ENCODE results near the gene TENM3.

The TENM3 gene

GRCh38 chr4:182344968-182345367, 101.8 kb downstream of the TENM3 start:
- no peak overlapping the region for H3K27ac ChIP-seq (ENCODE audit: low read depth, low read length)
- H3K9ac ChIP-seq (ENCODE audit: low read length) = no peak overlapping the region
- H3K36me3 ChIP-seq (ENCODE audit: low read length) = no peaks in the 10 kb centered on the region
- H3F3A ChIP-seq (ENCODE audit: insufficient read depth) = no peaks in the 10 kb centered on the region
- H3K27me3 ChIP-seq (ENCODE audit: low read length) = no peaks in the 10 kb centered on the region
- TF ChIP-seq, protein P1, sequence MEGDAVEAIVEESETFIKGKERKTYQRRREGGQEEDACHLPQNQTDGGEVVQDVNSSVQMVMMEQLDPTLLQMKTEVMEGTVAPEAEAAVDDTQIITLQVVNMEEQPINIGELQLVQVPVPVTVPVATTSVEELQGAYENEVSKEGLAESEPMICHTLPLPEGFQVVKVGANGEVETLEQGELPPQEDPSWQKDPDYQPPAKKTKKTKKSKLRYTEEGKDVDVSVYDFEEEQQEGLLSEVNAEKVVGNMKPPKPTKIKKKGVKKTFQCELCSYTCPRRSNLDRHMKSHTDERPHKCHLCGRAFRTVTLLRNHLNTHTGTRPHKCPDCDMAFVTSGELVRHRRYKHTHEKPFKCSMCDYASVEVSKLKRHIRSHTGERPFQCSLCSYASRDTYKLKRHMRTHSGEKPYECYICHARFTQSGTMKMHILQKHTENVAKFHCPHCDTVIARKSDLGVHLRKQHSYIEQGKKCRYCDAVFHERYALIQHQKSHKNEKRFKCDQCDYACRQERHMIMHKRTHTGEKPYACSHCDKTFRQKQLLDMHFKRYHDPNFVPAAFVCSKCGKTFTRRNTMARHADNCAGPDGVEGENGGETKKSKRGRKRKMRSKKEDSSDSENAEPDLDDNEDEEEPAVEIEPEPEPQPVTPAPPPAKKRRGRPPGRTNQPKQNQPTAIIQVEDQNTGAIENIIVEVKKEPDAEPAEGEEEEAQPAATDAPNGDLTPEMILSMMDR (IDR thresholded peaks at IDR 0.05; ENCODE audit: insufficient read depth, low read length, poor library complexity, severe bottlenecking) = no peak
- TF ChIP-seq EZH2phosphoT487 (conservative IDR thresholded peaks at IDR 0.05; ENCODE audit: low read length) = no peak
- H4K20me1 ChIP-seq (ENCODE audit: low read depth, low read length) = no peaks in the 10 kb centered on the region
- no peaks in the 10 kb centered on the region for H3K9me2 ChIP-seq (replicated peaks; ENCODE audit: insufficient read depth, low read length)
- no peak overlapping the region for H2AFZ ChIP-seq (ENCODE audit: low read depth, low read length, severe bottlenecking)
- no peaks in the 10 kb centered on the region for H3K79me2 ChIP-seq (ENCODE audit: insufficient read depth, low read length)
- H3K4me2 ChIP-seq (ENCODE audit: low read depth, low read length, poor library complexity, severe bottlenecking) = no peak overlapping the region
- no peaks in the 10 kb centered on the region for H3K9me3 ChIP-seq (ENCODE audit: insufficient read depth, low read length)
- H3K4me3 ChIP-seq (ENCODE audit: insufficient read depth, low read length, poor library complexity, severe bottlenecking) = no peak overlapping the region

GRCh38 chr4:182346250-182346649, 103.0 kb downstream of the TENM3 start:
- Histone ChIP-seq H2AFZ (ENCODE audit: low read depth, low read length, severe bottlenecking) (no peak overlapping the region), H3K27me3 (ENCODE audit: low read length) (no peaks in the 10 kb centered on the region), H3K9me3 (ENCODE audit: insufficient read depth, low read length) (no peaks in the 10 kb centered on the region), H3F3A (ENCODE audit: insufficient read depth) (no peaks in the 10 kb centered on the region), H4K20me1 (ENCODE audit: low read depth, low read length) (no peaks in the 10 kb centered on the region), H3K27ac (ENCODE audit: low read depth, low read length) (no peak overlapping the region), H3K9ac (ENCODE audit: low read length) (no peak overlapping the region), H3K4me2 (ENCODE audit: low read depth, low read length, poor library complexity, severe bottlenecking) (no peak overlapping the region), H3K36me3 (ENCODE audit: low read length) (no peaks in the 10 kb centered on the region), H3K9me2 (replicated peaks; ENCODE audit: insufficient read depth, low read length) (no peaks in the 10 kb centered on the region), H3K4me3 (ENCODE audit: insufficient read depth, low read length, poor library complexity, severe bottlenecking) (no peak overlapping the region), H3K79me2 (ENCODE audit: insufficient read depth, low read length) (no peaks in the 10 kb centered on the region)
- no peak for TF ChIP-seq EZH2phosphoT487 (conservative IDR thresholded peaks at IDR 0.05; ENCODE audit: low read length)
- TF ChIP-seq, protein P1 (IDR thresholded peaks at IDR 0.05; ENCODE audit: insufficient read depth, low read length, poor library complexity, severe bottlenecking) = no peak

DNA sequence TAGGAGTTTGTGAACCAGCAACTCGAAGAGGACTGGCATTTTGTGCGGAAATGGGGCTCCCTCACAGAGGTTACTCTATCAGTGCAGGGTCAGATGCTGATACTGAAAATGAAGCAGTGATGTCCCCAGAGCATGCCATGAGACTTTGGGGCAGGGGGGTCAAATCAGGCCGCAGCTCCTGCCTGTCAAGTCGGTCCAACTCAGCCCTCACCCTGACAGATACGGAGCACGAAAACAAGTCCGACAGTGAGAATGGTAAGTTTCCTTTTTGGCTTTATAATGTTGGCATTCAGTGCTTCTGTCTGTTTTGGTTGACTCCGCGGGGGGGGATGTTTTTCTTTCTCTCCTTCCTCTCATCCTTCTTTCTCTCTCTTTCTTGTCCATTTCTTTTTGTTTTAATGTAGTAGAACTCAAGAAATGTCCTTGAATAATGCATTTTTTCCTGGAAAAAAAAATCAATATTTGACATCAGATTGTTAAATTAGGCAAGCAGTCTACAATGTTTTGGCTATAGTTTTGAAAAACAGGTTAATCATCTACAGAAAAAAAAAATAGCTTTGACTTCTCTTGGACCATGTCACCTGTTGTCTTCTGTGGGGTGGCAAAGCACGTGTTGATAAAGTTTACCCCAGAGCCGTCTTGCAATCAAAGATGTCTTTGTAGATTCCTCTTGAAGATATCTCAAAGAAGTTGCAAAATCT, 103.6 kb downstream of the TENM3 start:
- no peak for TF ChIP-seq EZH2phosphoT487 (conservative IDR thresholded peaks at IDR 0.05; ENCODE audit: low read length)
- TF ChIP-seq, protein P1 (IDR thresholded peaks at IDR 0.05; ENCODE audit: insufficient read depth, low read length, poor library complexity, severe bottlenecking) = no peak
- H3K4me2 ChIP-seq (ENCODE audit: low read depth, low read length, poor library complexity, severe bottlenecking) = no peak overlapping the region
- H3K9me2 ChIP-seq (replicated peaks; ENCODE audit: insufficient read depth, low read length) = no peaks in the 10 kb centered on the region
- H3K9ac ChIP-seq (ENCODE audit: low read length) = no peak overlapping the region
- H3K27ac ChIP-seq (ENCODE audit: low read depth, low read length) = no peak overlapping the region
- H2AFZ ChIP-seq (ENCODE audit: low read depth, low read length, severe bottlenecking) = no peak overlapping the region
- no peaks in the 10 kb centered on the region for H3K9me3 ChIP-seq (ENCODE audit: insufficient read depth, low read length)
- H4K20me1 ChIP-seq (ENCODE audit: low read depth, low read length) = no peaks in the 10 kb centered on the region
- no peaks in the 10 kb centered on the region for H3K36me3 ChIP-seq (ENCODE audit: low read length)
- no peaks in the 10 kb centered on the region for H3K79me2 ChIP-seq (ENCODE audit: insufficient read depth, low read length)
- H3K27me3 ChIP-seq (ENCODE audit: low read length) = no peaks in the 10 kb centered on the region
- no peak overlapping the region for H3K4me3 ChIP-seq (ENCODE audit: insufficient read depth, low read length, poor library complexity, severe bottlenecking)
- no peaks in the 10 kb centered on the region for H3F3A ChIP-seq (ENCODE audit: insufficient read depth)
